Thoracic aorta (tissue), 2 donors: ENCODE results near the gene IQCE. TPM values are rescaled to one million over a fixed set of nuclear protein-coding genes. Genes with fewer than 3 reads are reported as not detected.
A peak's percentile ranks its signal among the peaks of the same experiment; 100 is the strongest.

Experiments
- ATAC-seq: fragments of 150-250 bp; one replicate; pipeline ENCODE4 v1.8.0; 2017; ENCODE audit warnings: low read depth; ENCODE audit not compliant: insufficient number of reproducible peaks, low FRiP score
- DNase-seq: peaks from one replicate; pipeline ENCODE4 v3.0.0-alpha.2; 2020; ENCODE audit warnings: low spot score
- H3K27ac ChIP-seq, 2 donors: fragments of 200-600 bp; sonication (generic); 1 replicate in 1 of 2; 2 replicates in 1 of 2; pipeline ENCODE4 v1.5.1; 2016; ENCODE audit warnings: mild to moderate bottlenecking in 2 of 2, moderate library complexity in 2 of 2
- H3K27me3 ChIP-seq: fragments of 200-600 bp; sonication (generic); replicated peaks from 2 replicates; pipeline ENCODE4 v1.6.0; 2016; ENCODE audit warnings: mild to moderate bottlenecking; ENCODE audit not compliant: insufficient read depth
- H3K36me3 ChIP-seq: fragments of 200-600 bp; sonication (generic); one replicate; pipeline ENCODE4 v1.5.1; 2016
- H3K4me1 ChIP-seq, 2 donors: fragments of 200-600 bp; sonication (generic); 1 replicate in 1 of 2; 2 replicates in 1 of 2; pipeline versions ENCODE4 v1.5.1 to v1.6.0; 2016; ENCODE audit warnings: low read depth in 2 of 2, mild to moderate bottlenecking in 1 of 2; ENCODE audit not compliant: control insufficient read depth in 1 of 2
- H3K4me3 ChIP-seq: fragments of 200-600 bp; sonication (generic); 2 replicates; pipeline ENCODE4 v1.5.1; 2016; ENCODE audit warnings: mild to moderate bottlenecking
- H3K9me3 ChIP-seq: fragments of 200-600 bp; sonication (generic); 2 replicates; pipeline ENCODE4 v1.5.1; 2016
- CTCF ChIP-seq: fragments of 200-600 bp; sonication (generic); IDR thresholded peaks from one replicate; pipeline ENCODE4 v1.5.1; 2019; ENCODE audit warnings: antibody characterized with exemption
- total RNA-seq, 2 donors: library from RNA; depleted of rRNA; stranded (reverse); fragments of >200 nt; gene quantifications; one replicate each; pipeline versions ENCODE4 v1.1.0 to v1.2.3, GENCODE V29; 2016

Gene IQCE
- total RNA-seq: 10 to 100 TPM; 10.6 to 40.1 TPM

- Histone ChIP-seq H3K27ac (peak within 1 kb of the TSS; percentile 47 to 50), H3K36me3 (no peaks in the 10 kb centered on the region), H3K27me3 (no peaks in the 10 kb centered on the region), H3K4me1 (peaks cover 21 to 29% of the 10 kb centered on the region in 2 donors), H3K4me3 (peak within 1 kb of the TSS; percentile 98), H3K9me3 (no peaks in the 10 kb centered on the region)
- DNase-seq (peak; percentile 54), ATAC-seq (peak; percentile 77)
- TF ChIP-seq CTCF: no peak
Observed at GRCh38 chr7:2558629-2559282, at the start of gene IQCE. IQCE (plus strand) TSS chr7:2558979; CDS start chr7:2559182, 203 bp downstream.

GRCh38 chr7:2509298-2509906, 49.4 kb upstream of the IQCE start:
- no peak for ATAC-seq
- Histone ChIP-seq H3K9me3 (no peaks in the 10 kb centered on the region), H3K27me3 (no peaks in the 10 kb centered on the region), H3K4me3 (no peak overlapping the region), H3K4me1 (peaks cover 6 to 9% of the 10 kb centered on the region in 2 donors), H3K27ac (no peak overlapping the region), H3K36me3 (no peaks in the 10 kb centered on the region)
- DNase-seq: no peak
- TF ChIP-seq CTCF: no peak

- H3K36me3 ChIP-seq: no peaks in the 10 kb centered on the region
- DNase-seq (no peak), ATAC-seq (no peak)
- no peak for TF ChIP-seq CTCF
- H3K27ac ChIP-seq: no peak overlapping the region
- no peak overlapping the region for H3K4me3 ChIP-seq
- peaks cover 6 to 9% of the 10 kb centered on the region in 2 donors for H3K4me1 ChIP-seq
- no peaks in the 10 kb centered on the region for H3K9me3 ChIP-seq
- H3K27me3 ChIP-seq: no peaks in the 10 kb centered on the region
Observed at GRCh38 chr7:2510130-2510776, 48.5 kb upstream of the IQCE start.

GRCh38 chr7:2510909-2511768, 47.6 kb upstream of the IQCE start:
- Histone ChIP-seq H3K4me1 (peaks cover 6 to 9% of the 10 kb centered on the region in 2 donors), H3K36me3 (no peaks in the 10 kb centered on the region), H3K27me3 (no peaks in the 10 kb centered on the region), H3K27ac (peak overlapping the region in 1 of 2 donors; percentile 35), H3K4me3 (peak overlapping the region; percentile 23), H3K9me3 (no peaks in the 10 kb centered on the region)
- no peak for TF ChIP-seq CTCF
- ATAC-seq: no peak
- no peak for DNase-seq
